ENCODE data around the gene RDM1.

GRCh38 chr17:35892091-35893035 lies 38.2 kb downstream of the RDM1 start:
- TF ChIP-seq CTCF (IDR thresholded peaks at IDR 0.05) (no peak), RNF2 (IDR thresholded peaks at IDR 0.05; ENCODE audit: borderline replicate concordance, low read depth) (no peak), SMC3 (IDR thresholded peaks at IDR 0.05) (no peak), RCOR1 (IDR thresholded peaks at IDR 0.05; ENCODE audit: low read depth, low read length) (no peak)

All from A549 (cell line).